NB4 (cell line): ENCODE data around the gene PITPNC1.
"Not testable (repeated sequence)": the region's sequence is repeated elsewhere in the genome, so short reads cannot be mapped to it uniquely, and the experiment has no call there.

Experiments
- DNase-seq: peaks from one replicate; pipeline ENCODE4 v3.0.0; 2010; ENCODE audit warnings: low read depth
- H3K4me3 ChIP-seq: one replicate; pipeline ENCODE4 v1.5.1; 2011; ENCODE audit warnings: mild to moderate bottlenecking, low read depth, low read length, moderate library complexity
- CTCF ChIP-seq: IDR thresholded peaks from one replicate; pipeline ENCODE4 v1.5.1; 2012; ENCODE audit warnings: low read depth, low read length
- MAX ChIP-seq: IDR thresholded peaks from 2 replicates; pipeline ENCODE4 v1.6.1; 2011; ENCODE audit warnings: low read depth, low read length
- MYC ChIP-seq: IDR thresholded peaks from 2 replicates; pipeline ENCODE4 v1.6.1; 2011; ENCODE audit warnings: low read depth, low read length
- POLR2A ChIP-seq: IDR thresholded peaks from 2 replicates; pipeline ENCODE4 v1.6.1; 2011; ENCODE audit warnings: mild to moderate bottlenecking; ENCODE audit not compliant: insufficient read length; ENCODE audit errors: extremely low read depth

PITPNC1 gene

GRCh38 chr17:67637901-67638641 lies 261.0 kb downstream of the PITPNC1 start:
- DNase-seq: no peak
- H3K4me3 ChIP-seq: no peak overlapping the region
- no peak for TF ChIP-seq MAX

GRCh38 chr17:67638871-67639270 lies 261.8 kb downstream of the PITPNC1 start:
- no peak for TF ChIP-seq MAX
- H3K4me3 ChIP-seq: no peak overlapping the region
- DNase-seq: no peak

- DNase-seq: no peak
- no peak overlapping the region for H3K4me3 ChIP-seq
- TF ChIP-seq MAX (no peak), POLR2A (no peak), CTCF (no peak), MYC (no peak)
Measured at GRCh38 chr17:67639555-67639954, 262.5 kb downstream of the PITPNC1 start.

GRCh38 chr17:67639979-67640378 lies 262.9 kb downstream of the PITPNC1 start:
- TF ChIP-seq POLR2A (no peak), MYC (no peak), CTCF (no peak), MAX (no peak)
- no peak overlapping the region for H3K4me3 ChIP-seq
- no peak for DNase-seq

- H3K4me3 ChIP-seq: no peak overlapping the region
- DNase-seq: no peak
- TF ChIP-seq CTCF (no peak), POLR2A (no peak), MAX (no peak), MYC (no peak)
Measured at GRCh38 chr17:67642488-67642887, 265.4 kb downstream of the PITPNC1 start.

- H3K4me3 ChIP-seq: no peak overlapping the region
- no peak for DNase-seq
- TF ChIP-seq MYC (no peak), MAX (no peak), POLR2A (no peak), CTCF (no peak)
Measured at GRCh38 chr17:67644061-67644460, 267.0 kb downstream of the PITPNC1 start.

- DNase-seq, H3K4me3 ChIP-seq: not testable (repeated sequence)
Measured at GRCh38 chr17:67645195-67645594, 268.1 kb downstream of the PITPNC1 start.
